Caco-2 (cell line): ENCODE data around the gene LTA4H. TPM values are rescaled to one million over a fixed set of nuclear protein-coding genes. Genes with fewer than 3 reads are reported as not detected.

ENCODE experiments used
- BruUV-seq: library from RNA; stranded (reverse); fragments of 400-500 nt; replicated peaks from 2 replicates; lab custom pipeline; 2021; lab: Mats Ljungman, UMichigan
- CTCF ChIA-PET: fragments of 300-600 bp; sonication (Branson Sonifier 250); formaldehyde crosslinking; loops from one replicate; lab custom pipeline; 2022; ENCODE audit warnings: antibody characterized with exemption; lab: Charles Lee
- POLR2A ChIA-PET: fragments of 300-600 bp; sonication (Branson Sonifier 250); formaldehyde crosslinking; loops from one replicate; lab custom pipeline; 2022; ENCODE audit warnings: antibody characterized with exemption; lab: Charles Lee
- DNase-seq, 2 experiments: peaks; one replicate each; pipeline versions ENCODE4 v3.0.0 to v3.0.0-alpha.2; 2020 to 2022
- H3K27me3 ChIP-seq: replicated peaks from 2 replicates; pipeline ENCODE4 v1.6.0; 2011; ENCODE audit warnings: low read length; ENCODE audit not compliant: control insufficient read depth, insufficient read depth
- H3K36me3 ChIP-seq: 2 replicates; pipeline ENCODE4 v1.5.1; 2011; ENCODE audit warnings: low read length; ENCODE audit not compliant: control insufficient read depth, insufficient read depth
- H3K4me1 ChIP-seq: fragments of 250-450 bp; sonication (Bioruptor Pico); 2 replicates; pipeline ENCODE4 v1.5.1; 2020; ENCODE audit warnings: mild to moderate bottlenecking
- H3K4me3 ChIP-seq: 2 replicates; pipeline ENCODE4 v1.5.1; 2011; ENCODE audit warnings: low read depth, mild to moderate bottlenecking, control low read depth, low read length
- H3K9me3 ChIP-seq: fragments of 250-450 bp; sonication (Bioruptor Pico); 2 replicates; pipeline ENCODE4 v1.5.1; 2020; ENCODE audit warnings: mild to moderate bottlenecking, moderate library complexity
- H3K27ac Mint-ChIP-seq: one replicate; pipeline ENCODE4 v1.8.0; 2022; ENCODE audit warnings: mixed read lengths; ENCODE audit not compliant: unreplicated experiment
- H3K27me3 Mint-ChIP-seq: one replicate; pipeline ENCODE4 v1.8.0; 2022; ENCODE audit warnings: mixed read lengths; ENCODE audit not compliant: insufficient read depth, unreplicated experiment
- H3K36me3 Mint-ChIP-seq: one replicate; pipeline ENCODE4 v1.8.0; 2022; ENCODE audit warnings: mild to moderate bottlenecking, mixed read lengths; ENCODE audit not compliant: insufficient read depth, unreplicated experiment
- H3K4me1 Mint-ChIP-seq: one replicate; pipeline ENCODE4 v1.8.0; 2022; ENCODE audit warnings: low read depth, mixed read lengths; ENCODE audit not compliant: unreplicated experiment
- H3K4me3 Mint-ChIP-seq: one replicate; pipeline ENCODE4 v1.8.0; 2022; ENCODE audit warnings: mild to moderate bottlenecking, moderate library complexity, mixed read lengths; ENCODE audit not compliant: unreplicated experiment
- H3K9me3 Mint-ChIP-seq: one replicate; pipeline ENCODE4 v1.8.0; 2022; ENCODE audit warnings: mixed read lengths; ENCODE audit not compliant: unreplicated experiment
- CTCF ChIP-seq, 2 experiments: fragments of 200-600 bp in 1 of 2; IDR thresholded peaks; 1 replicate in 1 of 2; 2 replicates in 1 of 2; pipeline versions ENCODE4 v1.5.1 to v1.8.0; 2011 to 2022; ENCODE audit warnings: antibody characterized with exemption in 1 of 2, control low read depth in 1 of 2, inconsistent platforms in 1 of 2, low read depth in 1 of 2, low read length in 1 of 2, mild to moderate bottlenecking in 1 of 2, moderate library complexity in 1 of 2; ENCODE audit not compliant: insufficient read depth in 1 of 2, severe bottlenecking in 1 of 2, unreplicated experiment in 1 of 2
- intact Hi-C: fragments of 100-400 bp; cut with micrococcal nuclease; formaldehyde crosslinking; loops from one replicate; pipeline ENCODE4 v1.10.0; 2022; ENCODE audit not compliant: unreplicated experiment
- total RNA-seq: library from RNA; stranded (reverse); gene quantifications from 2 replicates; pipeline ENCODE4 v1.2.3, GENCODE V29; 2022

LTA4H gene
- total RNA-seq, 1 experiment from 2014 or later, result 56.7 TPM

GRCh38 chr12:96045566-96045965, 10.2 kb upstream of the LTA4H start:
- ChIA-PET POLR2A (no interaction called here), CTCF (interaction anchor here (0.6 kb wide), 1 partner anchor 503 kb away, joined by 5 read pairs; no protein-coding TSS in a partner anchor)
- intact Hi-C loops, result no loop called here
- no peaks in the 10 kb centered on the region for H3K4me1 Mint-ChIP-seq
- BruUV-seq, result no TSS peak
- no peak for TF ChIP-seq CTCF (IDR thresholded peaks at IDR 0.05; ENCODE audit: insufficient read depth in 1 of 2, low read depth in 1 of 2, low read length in 1 of 2, severe bottlenecking in 1 of 2, unreplicated experiment in 1 of 2)
- DNase-seq, result no peak
- H3K4me1 ChIP-seq, result peaks cover 7% of the 10 kb centered on the region
- no peaks in the 10 kb centered on the region for H3K36me3 Mint-ChIP-seq
- H3K27me3 ChIP-seq, result no peaks in the 10 kb centered on the region
- no peaks in the 10 kb centered on the region for H3K9me3 ChIP-seq
- H3K27me3 Mint-ChIP-seq, result no peaks in the 10 kb centered on the region
- no peak overlapping the region for H3K4me3 ChIP-seq
- H3K4me3 Mint-ChIP-seq, result no peak overlapping the region
- no peaks in the 10 kb centered on the region for H3K36me3 ChIP-seq
- no peak overlapping the region for H3K27ac Mint-ChIP-seq
- H3K9me3 Mint-ChIP-seq, result no peaks in the 10 kb centered on the region

GRCh38 chr12:96044943-96045290, 9.5 kb upstream of the LTA4H start:
- no peak overlapping the region for H3K27ac Mint-ChIP-seq
- H3K4me1 ChIP-seq, result peaks cover 14% of the 10 kb centered on the region
- H3K4me1 Mint-ChIP-seq, result no peaks in the 10 kb centered on the region
- ChIA-PET POLR2A (no interaction called here), CTCF (no interaction called here)
- TF ChIP-seq CTCF (IDR thresholded peaks at IDR 0.05; ENCODE audit: insufficient read depth in 1 of 2, low read depth in 1 of 2, low read length in 1 of 2, severe bottlenecking in 1 of 2, unreplicated experiment in 1 of 2), result no peak
- H3K9me3 Mint-ChIP-seq, result no peaks in the 10 kb centered on the region
- H3K4me3 ChIP-seq, result no peak overlapping the region
- no peaks in the 10 kb centered on the region for H3K27me3 Mint-ChIP-seq
- H3K4me3 Mint-ChIP-seq, result no peak overlapping the region
- no peaks in the 10 kb centered on the region for H3K27me3 ChIP-seq
- H3K36me3 Mint-ChIP-seq, result no peaks in the 10 kb centered on the region
- intact Hi-C loops, result no loop called here
- H3K36me3 ChIP-seq, result no peaks in the 10 kb centered on the region
- DNase-seq, result no peak
- H3K9me3 ChIP-seq, result no peaks in the 10 kb centered on the region
- no TSS peak for BruUV-seq

- Mint-ChIP-seq H3K36me3 (no peaks in the 10 kb centered on the region), H3K4me1 (no peaks in the 10 kb centered on the region), H3K27ac (no peak overlapping the region), H3K9me3 (no peaks in the 10 kb centered on the region), H3K4me3 (no peak overlapping the region), H3K27me3 (no peaks in the 10 kb centered on the region)
- Histone ChIP-seq H3K36me3 (no peaks in the 10 kb centered on the region), H3K27me3 (no peaks in the 10 kb centered on the region), H3K4me1 (peaks cover 17% of the 10 kb centered on the region), H3K4me3 (no peak overlapping the region), H3K9me3 (no peaks in the 10 kb centered on the region)
- no TSS peak for BruUV-seq
- DNase-seq, result no peak
- ChIA-PET POLR2A (no interaction called here), CTCF (no interaction called here)
- intact Hi-C loops, result no loop called here
- TF ChIP-seq CTCF (IDR thresholded peaks at IDR 0.05; ENCODE audit: insufficient read depth in 1 of 2, low read depth in 1 of 2, low read length in 1 of 2, severe bottlenecking in 1 of 2, unreplicated experiment in 1 of 2), result no peak
These were observed 8.9 kb upstream of the LTA4H start for GRCh38 chr12:96044017-96044942.
